ENCODE data around the gene EIF6. TPM values are rescaled to one million over a fixed set of nuclear protein-coding genes. Genes with fewer than 3 reads are reported as not detected.
A peak's percentile ranks its signal among the peaks of the same experiment; 100 is the strongest.
"Not testable (repeated sequence)": the region's sequence is repeated elsewhere in the genome, so short reads cannot be mapped to it uniquely, and the experiment has no call there.

Gene EIF6
- total RNA-seq, 1 donor from 2014 or later: 124 TPM

DNA sequence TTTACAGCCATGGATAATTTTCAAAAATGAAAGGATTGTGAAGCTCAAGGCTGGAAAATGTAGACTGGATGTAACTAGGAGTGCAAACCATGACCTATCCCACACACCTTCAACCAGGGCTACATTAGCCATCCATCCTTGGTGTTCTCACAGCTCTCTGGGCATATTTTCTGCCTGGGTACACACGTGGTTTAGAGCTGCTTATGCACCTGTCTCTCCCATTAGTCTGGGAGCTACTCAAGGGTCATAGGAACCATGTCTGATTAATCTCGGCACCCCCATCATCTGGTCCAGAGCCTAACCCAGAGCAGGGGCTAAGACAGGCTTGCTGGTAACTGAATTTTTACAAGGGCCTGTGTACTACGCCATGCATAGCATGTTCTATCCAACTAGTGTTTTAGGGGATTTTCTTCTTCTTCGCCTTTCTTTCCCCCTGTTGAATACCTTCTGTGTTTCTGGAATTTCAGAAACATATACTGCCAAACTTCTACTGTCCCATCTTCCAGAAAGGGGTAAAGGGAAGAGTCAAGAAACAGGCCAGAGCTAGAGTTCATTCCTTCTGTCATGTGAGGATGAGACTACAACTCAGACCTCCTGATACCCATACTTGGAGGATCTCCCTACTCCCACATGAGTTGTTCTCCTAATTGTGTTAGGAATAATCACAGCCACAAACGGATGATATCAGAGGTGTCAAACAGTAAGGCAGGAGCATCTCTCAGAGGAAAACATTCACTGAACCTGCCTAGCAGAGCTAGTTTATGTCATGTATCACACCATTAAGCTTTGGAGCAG lies 33.0 kb upstream of the EIF6 start:
- intact Hi-C loops (cut with DNase I): no loop called here
- Histone ChIP-seq H3K27ac (peak overlapping the region; percentile 58), H3K9me3 (no peaks in the 10 kb centered on the region), H3K4me1 (peaks cover 25% of the 10 kb centered on the region), H3K4me3 (no peak overlapping the region), H3K27me3 (no peaks in the 10 kb centered on the region), H3K36me3 (peaks cover 0 to 4% of the 10 kb centered on the region in 2 donors)
- TF ChIP-seq POLR2A (IDR thresholded peaks at IDR 0.05) (no peak), POLR2AphosphoS5 (IDR thresholded peaks at IDR 0.05; ENCODE audit: insufficient read depth in 1 of 2, low read depth in 1 of 2) (no peak)
- TF ChIP-seq, protein P1, sequence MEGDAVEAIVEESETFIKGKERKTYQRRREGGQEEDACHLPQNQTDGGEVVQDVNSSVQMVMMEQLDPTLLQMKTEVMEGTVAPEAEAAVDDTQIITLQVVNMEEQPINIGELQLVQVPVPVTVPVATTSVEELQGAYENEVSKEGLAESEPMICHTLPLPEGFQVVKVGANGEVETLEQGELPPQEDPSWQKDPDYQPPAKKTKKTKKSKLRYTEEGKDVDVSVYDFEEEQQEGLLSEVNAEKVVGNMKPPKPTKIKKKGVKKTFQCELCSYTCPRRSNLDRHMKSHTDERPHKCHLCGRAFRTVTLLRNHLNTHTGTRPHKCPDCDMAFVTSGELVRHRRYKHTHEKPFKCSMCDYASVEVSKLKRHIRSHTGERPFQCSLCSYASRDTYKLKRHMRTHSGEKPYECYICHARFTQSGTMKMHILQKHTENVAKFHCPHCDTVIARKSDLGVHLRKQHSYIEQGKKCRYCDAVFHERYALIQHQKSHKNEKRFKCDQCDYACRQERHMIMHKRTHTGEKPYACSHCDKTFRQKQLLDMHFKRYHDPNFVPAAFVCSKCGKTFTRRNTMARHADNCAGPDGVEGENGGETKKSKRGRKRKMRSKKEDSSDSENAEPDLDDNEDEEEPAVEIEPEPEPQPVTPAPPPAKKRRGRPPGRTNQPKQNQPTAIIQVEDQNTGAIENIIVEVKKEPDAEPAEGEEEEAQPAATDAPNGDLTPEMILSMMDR (IDR thresholded peaks at IDR 0.05): no peak
- DNase-seq (ENCODE audit: extremely low spot score in 2 of 2): no peak

- no peak for DNase-seq (ENCODE audit: extremely low spot score in 2 of 2)
- Histone ChIP-seq H3K4me1 (peaks cover 34% of the 10 kb centered on the region), H3K4me3 (no peak overlapping the region), H3K36me3 (no peaks in the 10 kb centered on the region), H3K9me3 (no peaks in the 10 kb centered on the region), H3K27me3 (no peaks in the 10 kb centered on the region), H3K27ac (no peak overlapping the region)
- intact Hi-C loops (cut with DNase I): no loop called here
- no peak for TF ChIP-seq POLR2A (IDR thresholded peaks at IDR 0.05)
- TF ChIP-seq, protein P1 (IDR thresholded peaks at IDR 0.05): no peak
- TF ChIP-seq POLR2AphosphoS5 (IDR thresholded peaks at IDR 0.05; ENCODE audit: insufficient read depth in 1 of 2, low read depth in 1 of 2): no peak
Measured at GRCh38 chr20:35316086-35316485, 31.5 kb upstream of the EIF6 start.

DNA sequence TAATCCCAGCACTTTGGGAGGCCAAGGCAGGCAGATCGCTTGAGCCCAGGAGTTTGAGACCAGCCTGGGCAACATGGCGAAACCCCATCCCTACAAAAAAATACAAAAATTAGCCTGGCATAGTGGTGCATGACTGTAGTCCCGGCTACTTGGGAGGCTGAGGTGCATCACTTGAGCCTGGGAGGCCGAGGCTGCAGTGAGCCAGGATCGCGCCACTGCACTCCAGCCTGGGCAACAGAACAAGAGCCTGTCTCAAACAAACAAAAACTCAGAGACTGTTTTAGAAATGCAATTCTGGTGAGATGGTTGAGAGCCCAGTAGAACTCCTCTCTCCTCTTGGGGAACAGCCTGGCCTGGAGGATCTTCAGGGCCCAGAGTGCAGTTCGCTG lies 31.1 kb upstream of the EIF6 start:
- intact Hi-C loops (cut with DNase I); H3K27me3 ChIP-seq; H3K9me3 ChIP-seq; DNase-seq (ENCODE audit: extremely low spot score in 2 of 2); H3K4me3 ChIP-seq; H3K36me3 ChIP-seq; H3K27ac ChIP-seq: not testable (repeated sequence)
- H3K4me1 ChIP-seq: peaks cover 35% of the 10 kb centered on the region

DNA sequence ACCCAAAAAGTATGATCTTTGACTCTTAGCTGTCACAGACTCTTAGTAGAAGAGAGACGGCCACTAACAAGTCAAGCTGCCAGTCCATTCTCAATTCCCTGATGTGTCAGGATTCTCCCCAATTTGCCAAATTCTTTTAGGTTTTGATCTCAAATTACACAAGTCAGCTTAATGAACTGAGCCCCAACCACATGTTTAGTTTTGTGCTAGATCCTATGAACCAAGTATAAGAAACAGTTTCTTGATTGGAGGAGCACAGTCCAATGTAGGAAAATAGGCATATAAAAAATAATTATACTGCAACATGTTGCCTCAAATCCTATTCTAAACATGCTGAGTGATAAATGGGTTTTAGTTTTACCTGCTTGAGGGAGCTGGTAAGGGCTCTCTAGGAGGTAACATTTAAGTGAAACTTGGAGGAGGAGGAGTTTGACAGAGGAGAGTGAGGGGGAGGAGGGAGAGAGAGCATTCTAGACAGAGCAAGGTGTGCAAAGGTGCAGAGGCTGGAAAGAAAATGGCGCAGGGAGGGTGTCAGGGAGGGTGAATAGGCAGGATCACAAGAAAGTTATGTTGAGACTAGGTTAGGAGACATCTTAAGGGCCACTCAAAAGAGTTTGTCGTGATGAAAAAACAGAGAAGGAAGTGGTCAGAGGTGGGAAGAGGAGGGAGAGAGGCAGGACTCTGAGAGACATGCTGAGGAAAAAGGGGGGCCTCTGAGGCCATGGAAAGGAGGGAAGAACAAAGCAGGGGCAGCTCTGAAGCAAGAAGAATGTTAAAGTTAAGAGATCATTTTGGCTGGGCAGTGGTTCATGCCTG lies 30.5 kb upstream of the EIF6 start:
- H3K36me3 ChIP-seq: no peaks in the 10 kb centered on the region
- intact Hi-C loops (cut with DNase I): no loop called here
- no peak for TF ChIP-seq POLR2A (IDR thresholded peaks at IDR 0.05)
- no peak for TF ChIP-seq POLR2AphosphoS5 (IDR thresholded peaks at IDR 0.05; ENCODE audit: insufficient read depth in 1 of 2, low read depth in 1 of 2)
- TF ChIP-seq, protein P1 (IDR thresholded peaks at IDR 0.05): no peak
- no peaks in the 10 kb centered on the region for H3K9me3 ChIP-seq
- no peaks in the 10 kb centered on the region for H3K27me3 ChIP-seq
- peaks cover 31% of the 10 kb centered on the region for H3K4me1 ChIP-seq
- DNase-seq (ENCODE audit: extremely low spot score in 2 of 2): no peak
- no peak overlapping the region for H3K27ac ChIP-seq
- H3K4me3 ChIP-seq: no peak overlapping the region

GRCh38 chr20:35312318-35312717 lies 27.7 kb upstream of the EIF6 start:
- Histone ChIP-seq H3K4me1 (peaks cover 27% of the 10 kb centered on the region), H3K27me3 (no peaks in the 10 kb centered on the region), H3K9me3 (no peaks in the 10 kb centered on the region), H3K4me3 (no peak overlapping the region), H3K36me3 (no peaks in the 10 kb centered on the region), H3K27ac (no peak overlapping the region)
- intact Hi-C loops (cut with DNase I): no loop called here
- no peak for DNase-seq (ENCODE audit: extremely low spot score in 2 of 2)
- TF ChIP-seq POLR2AphosphoS5 (IDR thresholded peaks at IDR 0.05; ENCODE audit: insufficient read depth in 1 of 2, low read depth in 1 of 2): no peak
- TF ChIP-seq POLR2A (IDR thresholded peaks at IDR 0.05): no peak
- TF ChIP-seq, protein P1 (IDR thresholded peaks at IDR 0.05): no peak
